ENCODE results near the gene SELENOS. TPM values are rescaled to one million over a fixed set of nuclear protein-coding genes. Genes with fewer than 3 reads are reported as not detected.

SELENOS gene
- total RNA-seq, 1 donor, result 84.6 TPM

GRCh38 chr15:101317336-101317872 lies 40.1 kb upstream of the SELENOS start:
- no peak for TF ChIP-seq CTCF (IDR thresholded peaks at IDR 0.05; ENCODE audit: insufficient read depth, low read depth, low read length)
- DNase-seq (ENCODE audit: low read depth), result no peak
- H3K4me3 ChIP-seq (ENCODE audit: low read depth, low read length), result no peak overlapping the region

GRCh38 chr15:101316529-101316928 lies 39.2 kb upstream of the SELENOS start:
- TF ChIP-seq CTCF (IDR thresholded peaks at IDR 0.05; ENCODE audit: insufficient read depth, low read depth, low read length), result no peak
- DNase-seq (ENCODE audit: low read depth), result no peak

GRCh38 chr15:101315736-101316135 lies 38.5 kb upstream of the SELENOS start:
- no peak for DNase-seq (ENCODE audit: low read depth)
- H3K4me3 ChIP-seq (ENCODE audit: low read depth, low read length), result no peak overlapping the region
- TF ChIP-seq CTCF (IDR thresholded peaks at IDR 0.05; ENCODE audit: insufficient read depth, low read depth, low read length), result no peak

More at GRCh38 chr15:101316529-101316928, 39.2 kb upstream of the SELENOS start:
- H3K4me3 ChIP-seq (ENCODE audit: low read depth, low read length), result no peak overlapping the region

- DNase-seq (ENCODE audit: low read depth), result no peak
- no peak for TF ChIP-seq CTCF (IDR thresholded peaks at IDR 0.05; ENCODE audit: insufficient read depth, low read depth, low read length)
- H3K4me3 ChIP-seq (ENCODE audit: low read depth, low read length), result no peak overlapping the region
These were observed 37.2 kb upstream of the SELENOS start for GRCh38 chr15:101314336-101315125.

- no peak overlapping the region for H3K4me3 ChIP-seq (ENCODE audit: low read depth, low read length)
- DNase-seq (ENCODE audit: low read depth), result no peak
- TF ChIP-seq CTCF (IDR thresholded peaks at IDR 0.05; ENCODE audit: insufficient read depth, low read depth, low read length), result no peak
These were observed 35.9 kb upstream of the SELENOS start for GRCh38 chr15:101313041-101313761.

- no peak overlapping the region for H3K4me3 ChIP-seq (ENCODE audit: low read depth, low read length)
- no peak for TF ChIP-seq CTCF (IDR thresholded peaks at IDR 0.05; ENCODE audit: insufficient read depth, low read depth, low read length)
- DNase-seq (ENCODE audit: low read depth), result no peak
These were observed 33.2 kb upstream of the SELENOS start for GRCh38 chr15:101310508-101310907.
